Measurements from ENCODE around the gene MAPKAP1.

DNA sequence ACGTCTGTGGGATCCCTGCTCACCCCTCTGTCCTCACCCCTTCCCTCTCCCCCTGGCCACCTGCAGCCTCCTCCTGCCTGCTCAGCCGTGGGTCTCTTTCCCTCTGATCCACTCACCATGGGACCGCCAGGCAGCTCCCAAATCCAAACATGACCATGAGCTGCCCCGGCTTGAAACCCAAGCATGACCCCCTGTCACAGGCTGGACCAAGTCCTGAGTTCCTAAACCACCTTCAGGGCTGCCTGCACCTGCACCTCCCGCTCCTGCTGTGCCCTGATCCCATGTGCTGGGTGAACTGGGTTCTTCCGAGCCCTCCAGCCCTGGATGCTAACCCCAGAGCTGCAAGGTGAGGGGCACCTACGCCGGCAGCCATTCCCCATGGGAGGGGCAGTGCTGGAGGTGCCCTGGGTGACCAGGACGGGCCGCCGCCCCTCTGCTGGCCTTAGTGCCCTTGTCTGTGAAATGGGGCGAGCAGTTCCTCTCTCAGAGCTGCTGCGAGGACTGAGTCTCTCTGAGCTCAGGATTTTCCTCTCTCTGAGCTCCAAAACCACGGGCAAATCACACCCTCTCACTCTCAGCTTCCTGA is 295.7 kb downstream of the MAPKAP1 start:
- TF ChIP-seq, protein P1, sequence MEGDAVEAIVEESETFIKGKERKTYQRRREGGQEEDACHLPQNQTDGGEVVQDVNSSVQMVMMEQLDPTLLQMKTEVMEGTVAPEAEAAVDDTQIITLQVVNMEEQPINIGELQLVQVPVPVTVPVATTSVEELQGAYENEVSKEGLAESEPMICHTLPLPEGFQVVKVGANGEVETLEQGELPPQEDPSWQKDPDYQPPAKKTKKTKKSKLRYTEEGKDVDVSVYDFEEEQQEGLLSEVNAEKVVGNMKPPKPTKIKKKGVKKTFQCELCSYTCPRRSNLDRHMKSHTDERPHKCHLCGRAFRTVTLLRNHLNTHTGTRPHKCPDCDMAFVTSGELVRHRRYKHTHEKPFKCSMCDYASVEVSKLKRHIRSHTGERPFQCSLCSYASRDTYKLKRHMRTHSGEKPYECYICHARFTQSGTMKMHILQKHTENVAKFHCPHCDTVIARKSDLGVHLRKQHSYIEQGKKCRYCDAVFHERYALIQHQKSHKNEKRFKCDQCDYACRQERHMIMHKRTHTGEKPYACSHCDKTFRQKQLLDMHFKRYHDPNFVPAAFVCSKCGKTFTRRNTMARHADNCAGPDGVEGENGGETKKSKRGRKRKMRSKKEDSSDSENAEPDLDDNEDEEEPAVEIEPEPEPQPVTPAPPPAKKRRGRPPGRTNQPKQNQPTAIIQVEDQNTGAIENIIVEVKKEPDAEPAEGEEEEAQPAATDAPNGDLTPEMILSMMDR (IDR thresholded peaks at IDR 0.05) = no peak
- TF ChIP-seq POLR2AphosphoS5 (IDR thresholded peaks at IDR 0.05; ENCODE audit: insufficient read depth in 1 of 2, low read depth in 1 of 2) = no peak
- TF ChIP-seq POLR2A (IDR thresholded peaks at IDR 0.05) = no peak

All from vagina (tissue), 2 donors.